Activated naive CD4-positive, alpha-beta T cell (primary cell): ENCODE measurements around the gene SCUBE2.

Experiments used
- DNase-seq, 4 experiments: peaks; one replicate each; lab custom pipeline; 2025; lab: John Stamatoyannopoulos, UW

The SCUBE2 gene

DNA sequence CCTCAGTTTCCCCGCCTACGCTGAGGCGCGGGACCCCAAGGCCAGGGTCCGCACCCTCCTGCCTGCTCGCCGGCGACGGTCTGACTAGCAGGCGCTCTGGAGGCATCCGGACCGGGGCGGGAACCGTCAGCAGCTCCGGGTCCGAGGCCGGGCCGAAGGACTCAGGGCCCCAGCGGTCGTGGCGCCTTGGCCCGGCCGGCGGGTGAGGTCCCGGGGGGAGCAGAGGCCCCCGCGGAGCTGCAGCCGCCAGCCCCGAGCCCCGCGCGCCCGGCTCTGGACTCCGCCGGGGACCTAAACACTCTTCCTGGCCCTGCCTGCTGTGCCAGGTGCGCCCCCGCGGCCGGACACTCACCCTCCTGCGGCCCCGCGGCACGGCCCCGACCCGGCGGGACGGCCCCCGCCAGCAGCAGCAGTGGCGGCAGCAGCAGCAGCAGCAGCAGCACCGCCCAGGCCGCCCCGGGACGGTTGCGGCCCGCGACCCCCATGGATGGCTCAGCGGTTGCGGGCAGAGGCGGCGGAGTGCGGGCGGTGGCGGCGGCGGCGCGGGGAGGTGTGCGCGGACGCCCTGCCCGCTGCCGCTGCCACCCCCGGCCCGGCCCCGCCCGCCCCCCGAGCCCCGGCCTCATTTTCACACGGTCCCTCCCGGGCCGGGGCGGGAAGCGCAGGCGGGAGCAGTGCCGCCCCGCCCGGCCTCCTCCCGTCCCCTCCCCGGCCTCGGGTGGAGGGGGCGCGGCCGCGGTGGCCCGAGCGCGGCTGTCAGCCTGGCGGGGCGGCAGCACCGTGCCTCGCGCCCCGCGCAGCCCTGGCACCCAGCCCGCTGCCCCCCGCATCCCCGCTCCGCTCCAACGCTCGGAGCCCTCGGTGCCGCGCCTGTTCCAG lies at the start of gene SCUBE2:
TSS of gene SCUBE2 (minus strand) at position 556 of the 879 bp plus-strand sequence. CDS start at position 485, 71 bp downstream.
- no peak for DNase-seq

DNA sequence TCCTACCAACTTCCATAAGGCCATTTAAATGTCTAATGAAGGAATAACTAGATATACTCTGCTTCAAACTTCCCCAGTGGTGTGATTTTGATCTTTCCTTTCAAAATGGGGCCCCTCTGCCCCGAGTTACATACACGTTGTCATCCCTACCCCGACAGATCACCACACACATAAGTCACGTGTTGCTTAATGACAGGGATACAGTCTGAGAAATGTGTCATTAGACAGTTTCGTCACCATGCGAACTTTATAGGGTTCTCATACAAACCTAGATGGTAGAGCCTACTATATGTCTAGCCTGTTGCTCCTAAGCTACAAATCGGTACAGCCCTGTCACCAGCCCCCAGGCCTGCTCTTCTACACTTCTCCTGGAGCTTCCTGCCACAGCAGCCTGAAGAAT lies 49.8 kb upstream of the SCUBE2 start:
- DNase-seq: no peak

DNA sequence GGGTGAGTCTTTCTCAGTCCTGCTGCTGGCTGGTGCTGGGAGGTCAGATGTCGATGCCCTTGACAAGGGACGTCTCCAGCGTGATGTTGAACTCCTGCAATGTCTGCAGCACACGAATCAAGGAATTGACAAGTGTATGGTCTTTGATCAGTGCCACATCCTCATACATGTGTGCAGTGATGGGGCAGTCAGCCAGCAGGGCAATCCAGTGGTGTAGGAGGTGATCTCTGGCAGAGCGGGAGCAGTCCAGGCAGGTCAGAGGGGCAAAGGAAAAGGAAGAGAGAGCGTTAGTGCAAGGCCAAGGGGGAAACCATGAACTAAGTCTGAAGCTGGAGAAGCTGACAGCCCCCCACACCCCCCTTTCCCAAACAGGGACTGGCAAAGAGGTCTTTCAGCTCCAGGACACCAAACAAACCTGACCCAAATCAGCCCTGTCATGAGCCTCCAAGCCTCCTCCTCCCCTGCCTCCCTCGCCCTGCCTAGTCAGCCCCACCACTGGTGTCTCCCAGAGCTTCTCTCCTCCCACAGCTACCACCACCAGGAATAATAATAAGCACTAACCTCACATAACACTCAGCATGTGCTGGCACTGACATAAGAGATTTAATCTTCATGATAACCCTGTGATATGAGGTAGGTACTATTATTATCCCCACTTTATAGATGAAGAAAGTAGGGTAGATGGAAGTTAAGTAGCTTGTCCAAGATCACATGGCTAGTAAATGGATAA lies 48.4 kb upstream of the SCUBE2 start:
- no peak for DNase-seq

DNA sequence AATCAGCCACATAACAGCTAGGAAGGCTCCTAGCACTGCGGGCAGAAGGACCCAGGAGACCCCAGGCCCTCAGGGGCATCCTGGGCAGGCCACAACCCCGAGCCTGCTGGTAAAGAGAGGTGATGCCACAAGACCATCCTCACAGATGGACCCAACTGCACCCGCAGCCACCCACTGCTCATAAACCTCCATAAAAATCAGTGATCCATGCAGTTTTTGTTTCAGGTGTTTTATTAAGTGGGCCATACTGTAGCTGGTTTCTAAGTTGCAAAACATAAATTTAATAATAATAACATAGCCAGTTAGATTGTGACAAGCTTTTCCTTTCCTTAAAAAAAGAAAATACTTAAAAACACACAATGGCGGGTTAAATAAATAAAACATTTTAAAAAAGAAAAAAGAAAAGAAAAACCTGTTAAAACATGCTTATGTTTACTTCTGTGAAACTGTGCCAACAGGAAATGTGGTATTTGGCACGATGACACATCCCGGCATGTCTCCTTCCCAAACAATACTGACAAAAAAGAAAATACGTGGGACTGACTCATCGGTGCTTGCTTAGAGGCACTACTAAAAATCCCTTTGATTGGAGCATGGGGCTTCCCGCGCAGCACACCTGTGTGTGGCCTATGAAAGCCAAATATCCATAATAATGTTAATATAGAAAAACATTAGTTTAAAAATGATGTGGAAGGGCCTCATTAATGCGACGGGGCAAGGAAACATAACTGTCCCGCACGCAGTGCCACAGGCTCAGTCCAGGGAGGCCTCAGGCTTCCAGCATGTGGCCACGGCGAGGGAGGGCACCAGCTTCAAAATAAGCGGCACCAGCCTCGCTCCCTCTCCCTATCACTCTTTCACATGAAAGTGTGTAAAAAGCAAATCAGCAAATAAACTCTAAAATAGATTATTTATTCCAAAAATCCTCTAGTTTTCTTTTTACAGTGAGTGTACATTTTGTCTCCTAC lies 47.5 kb upstream of the SCUBE2 start:
- DNase-seq: no peak

DNA sequence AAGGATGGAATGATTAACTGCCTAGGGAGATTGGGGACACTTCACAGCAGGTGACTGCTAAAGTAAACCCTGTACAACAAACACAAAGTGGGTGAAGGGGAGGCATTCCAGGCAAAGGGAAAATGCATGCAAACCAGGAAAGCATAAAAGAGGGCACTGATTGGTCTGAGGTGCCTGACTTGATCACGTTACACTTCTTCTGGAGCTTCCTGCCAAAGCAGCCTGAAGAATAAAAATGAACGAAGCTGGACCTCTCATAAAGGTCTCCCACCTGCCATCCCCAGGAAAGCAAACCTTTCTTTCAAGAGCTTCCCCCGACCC lies 46.7 kb upstream of the SCUBE2 start:
- no peak for DNase-seq

DNA sequence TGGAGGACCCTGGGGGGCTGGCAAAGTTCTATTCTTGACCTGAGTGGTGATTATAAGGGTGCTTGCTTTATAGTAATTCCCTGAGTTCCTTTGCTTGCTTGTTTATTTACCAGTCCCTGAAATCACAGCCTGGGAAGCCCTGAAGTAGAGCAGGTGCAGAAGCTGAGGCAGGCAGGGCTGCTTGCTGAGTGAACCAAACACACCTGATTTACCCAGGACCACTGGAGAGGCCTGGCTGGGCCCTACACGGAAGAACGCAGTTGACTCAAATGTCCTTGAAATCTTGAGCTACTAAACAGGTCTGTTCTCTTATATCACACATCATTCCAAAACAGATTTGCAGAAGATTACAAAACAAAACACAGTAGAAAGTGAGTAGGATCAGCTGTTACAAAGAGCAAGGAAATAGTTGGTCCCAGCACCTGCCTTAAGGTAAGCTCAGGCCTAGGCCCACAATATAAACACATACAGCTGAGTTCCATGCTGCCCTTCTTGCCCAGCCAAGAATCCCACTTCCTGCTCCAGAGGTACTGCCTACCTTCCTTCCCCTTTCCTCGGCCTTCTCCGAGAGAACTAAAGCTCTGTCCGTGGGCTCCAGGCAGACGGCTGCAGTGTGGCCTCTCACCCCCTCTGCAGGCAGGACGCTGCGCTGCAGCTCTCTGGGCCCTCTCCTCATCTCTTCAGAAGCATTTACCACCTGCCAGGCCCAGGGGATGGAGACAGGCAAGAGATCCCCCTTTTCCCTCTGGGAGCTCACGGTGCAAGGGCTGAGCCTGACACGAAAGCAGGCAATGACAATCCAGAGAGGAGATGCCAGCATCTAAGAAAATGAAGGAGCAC lies 46.1 kb upstream of the SCUBE2 start:
- DNase-seq: peak; percentile 33 to 60 (median 44)

DNA sequence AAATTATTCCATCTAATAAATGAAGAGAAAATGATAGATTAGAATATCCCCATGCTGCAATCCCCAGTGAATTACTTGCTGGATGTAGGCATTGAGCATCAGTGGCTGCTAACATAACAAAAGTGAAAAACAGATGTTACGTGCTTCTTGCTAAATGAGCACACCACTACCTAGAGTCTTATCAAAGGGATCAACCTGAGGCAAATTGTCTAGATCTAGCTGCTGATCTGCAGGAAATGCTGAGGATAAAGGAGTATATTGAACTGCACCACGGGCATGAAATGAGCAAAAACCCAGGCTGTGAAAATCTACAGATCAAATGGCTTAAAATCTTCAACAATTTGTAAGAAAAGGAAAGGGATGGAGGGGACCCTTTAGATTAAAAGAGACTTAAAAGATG lies 45.3 kb upstream of the SCUBE2 start:
- DNase-seq: no peak

DNA sequence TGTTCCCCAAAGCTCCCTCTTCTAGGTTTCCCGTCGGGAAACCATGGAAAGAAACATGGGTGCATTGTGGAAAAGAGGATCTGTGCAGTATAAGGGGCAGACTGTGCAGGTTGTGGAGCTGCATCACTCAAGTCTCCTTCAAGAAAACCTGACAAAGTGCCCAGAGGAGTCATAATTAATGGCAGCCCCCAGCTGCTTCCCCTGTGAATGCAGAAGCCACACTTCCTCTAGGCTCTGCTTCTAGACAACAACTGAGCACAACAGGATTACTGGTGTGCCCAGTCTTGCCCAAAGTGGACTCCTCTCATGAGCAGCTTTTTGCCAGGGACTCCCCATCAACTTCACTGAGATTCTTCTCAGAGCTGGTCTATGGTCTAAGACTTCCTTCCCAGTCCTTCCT lies 42.6 kb upstream of the SCUBE2 start:
- DNase-seq: no peak

DNA sequence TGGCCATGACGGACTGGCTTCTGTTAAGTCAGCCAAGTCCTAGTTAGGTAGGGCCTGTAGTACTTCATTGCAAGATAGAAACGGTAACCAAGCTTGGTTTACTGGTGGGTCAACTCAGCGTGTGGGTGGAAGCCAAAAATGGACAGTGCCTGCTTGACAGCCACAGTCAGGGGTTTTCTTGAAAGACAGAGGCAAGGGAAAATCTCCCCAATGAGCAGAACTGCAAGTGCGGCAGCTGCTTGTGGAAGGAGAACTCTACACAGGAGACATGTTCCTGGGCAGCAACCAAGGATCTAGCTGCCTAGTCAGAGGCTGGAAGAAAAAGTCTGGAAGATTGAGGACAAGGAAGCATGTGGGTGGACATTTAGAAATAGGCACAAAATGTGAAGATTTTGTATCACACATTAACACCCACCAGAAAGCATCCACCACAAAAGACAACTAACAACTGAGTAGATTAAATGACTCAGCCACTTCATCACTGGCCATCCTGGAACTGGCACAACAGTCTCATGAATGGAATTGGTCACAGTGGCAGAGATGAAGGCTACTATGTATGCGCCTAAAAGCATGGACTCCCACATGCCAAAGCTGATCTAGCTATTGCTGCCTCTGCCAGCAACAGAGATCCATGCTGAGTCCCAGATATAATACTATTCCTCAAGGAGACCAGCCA lies 40.9 kb upstream of the SCUBE2 start:
- DNase-seq: no peak

DNA sequence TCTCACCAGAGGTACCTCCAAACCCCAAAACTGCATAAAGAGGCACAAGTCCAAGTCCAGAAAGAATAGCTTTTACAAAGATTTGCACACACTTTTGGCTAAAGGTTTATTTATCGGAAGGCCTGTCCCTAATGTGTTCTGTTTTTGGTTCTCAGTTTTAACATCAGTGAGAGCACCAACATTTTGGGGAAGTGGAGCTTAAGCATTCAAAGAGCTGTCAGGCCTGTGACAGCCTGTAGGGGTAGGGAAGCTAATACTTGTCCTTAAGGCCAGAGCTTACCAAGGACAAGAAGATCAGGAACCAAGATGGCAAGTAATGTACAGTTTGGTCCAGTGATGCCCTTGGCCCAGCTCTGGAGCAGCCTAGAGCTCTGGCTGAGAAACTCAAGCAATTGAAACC lies 38.9 kb upstream of the SCUBE2 start:
- DNase-seq: no peak

DNA sequence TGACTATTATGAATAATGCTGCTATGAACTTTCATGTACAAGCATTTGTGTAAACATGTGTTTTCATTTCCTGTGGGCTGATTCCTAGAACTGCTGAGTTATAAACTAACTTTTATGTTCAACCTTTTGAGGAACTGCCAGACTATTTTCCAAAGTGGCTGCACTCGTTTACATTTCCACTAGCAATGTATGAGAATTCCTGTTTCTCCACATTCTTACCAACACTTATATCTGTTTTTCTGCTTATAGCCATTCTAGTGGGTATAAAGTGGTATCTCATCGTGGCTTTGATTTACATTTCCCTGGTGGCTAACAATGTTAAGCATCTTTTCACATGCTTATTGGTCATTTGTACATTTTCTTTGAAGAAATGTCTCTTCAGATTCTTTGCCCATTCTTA lies 35.2 kb upstream of the SCUBE2 start:
- DNase-seq: no peak

DNA sequence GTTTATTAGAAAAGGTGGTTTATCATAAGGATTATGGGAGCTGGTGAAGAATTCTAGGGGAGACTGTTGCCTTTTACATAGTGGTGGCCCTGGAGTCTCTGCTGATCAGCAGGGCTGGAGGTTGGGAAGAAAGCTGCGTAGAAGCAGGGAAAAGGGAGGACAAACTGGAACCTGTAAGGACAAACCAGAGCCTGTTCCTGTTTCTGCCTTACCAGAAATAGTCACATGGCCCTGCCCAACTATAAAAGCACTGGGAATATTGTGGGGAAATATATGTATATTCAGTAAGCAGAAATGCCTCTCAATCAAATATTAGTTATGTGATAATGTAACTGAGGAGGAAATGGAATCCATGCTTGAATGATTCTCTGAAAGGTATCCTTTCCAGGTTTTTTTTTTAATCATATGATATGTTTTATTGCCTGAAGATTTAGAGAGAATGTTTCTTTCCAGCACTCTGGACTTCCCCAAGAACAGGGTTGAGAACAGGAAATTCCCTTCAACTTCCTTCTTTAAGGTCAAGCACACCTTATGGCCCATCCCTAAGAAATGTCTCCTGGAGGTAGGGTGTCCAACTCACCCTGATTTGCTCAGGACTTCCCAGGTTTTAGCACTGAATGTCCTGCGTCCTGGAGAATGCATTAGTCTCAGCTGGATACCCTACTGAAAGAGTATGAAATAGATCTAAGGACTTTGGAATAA lies 33.9 kb upstream of the SCUBE2 start:
- no peak for DNase-seq

DNA sequence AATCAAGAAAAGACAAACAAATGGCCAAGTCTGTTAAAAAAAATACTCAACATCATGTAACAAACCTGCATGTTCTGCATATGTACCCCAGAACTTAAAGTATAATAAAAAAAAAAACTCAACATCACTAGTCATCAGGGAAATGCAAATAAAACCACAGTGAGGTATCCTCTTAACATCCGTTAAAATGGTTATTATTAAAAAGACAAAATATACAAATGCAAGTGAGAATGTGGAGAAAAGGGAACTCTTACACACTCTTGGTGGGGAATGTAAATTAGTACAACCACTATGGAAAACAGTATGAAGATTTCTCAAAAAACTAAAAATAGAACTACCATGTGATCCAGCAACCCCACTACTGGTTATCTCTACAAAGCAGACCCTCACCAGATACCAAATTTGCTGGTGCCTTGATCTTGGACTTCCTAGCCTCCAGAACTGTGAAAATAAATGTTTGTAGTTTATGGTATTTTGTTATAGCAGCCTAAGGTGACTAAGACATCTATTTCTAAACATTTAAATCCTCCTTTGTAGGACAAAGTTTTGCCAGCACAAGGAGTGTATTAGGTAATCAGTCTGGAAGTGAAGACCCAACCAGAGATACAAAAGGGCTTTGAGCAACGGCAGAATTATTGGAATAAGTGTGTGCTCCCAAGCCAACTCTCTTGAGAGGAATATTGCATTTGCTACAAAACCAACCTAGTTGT lies 32.4 kb upstream of the SCUBE2 start:
- DNase-seq: no peak

DNA sequence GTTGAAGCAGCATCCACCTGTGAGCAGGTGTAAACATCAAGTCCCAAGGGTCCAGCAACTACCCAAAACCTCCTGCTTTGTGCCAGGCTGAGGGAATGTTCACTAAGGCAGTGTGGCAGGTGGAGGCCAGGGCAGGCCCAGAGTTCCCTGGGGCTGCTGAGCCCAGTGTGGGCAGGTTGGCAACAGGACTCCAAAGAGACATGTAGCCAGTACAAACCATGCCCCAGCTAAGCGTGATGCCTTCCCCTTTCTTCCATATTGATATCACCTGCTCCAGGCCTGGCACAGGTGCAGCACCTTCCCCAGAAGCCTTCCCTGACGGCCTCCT lies 30.0 kb upstream of the SCUBE2 start:
- no peak for DNase-seq

DNA sequence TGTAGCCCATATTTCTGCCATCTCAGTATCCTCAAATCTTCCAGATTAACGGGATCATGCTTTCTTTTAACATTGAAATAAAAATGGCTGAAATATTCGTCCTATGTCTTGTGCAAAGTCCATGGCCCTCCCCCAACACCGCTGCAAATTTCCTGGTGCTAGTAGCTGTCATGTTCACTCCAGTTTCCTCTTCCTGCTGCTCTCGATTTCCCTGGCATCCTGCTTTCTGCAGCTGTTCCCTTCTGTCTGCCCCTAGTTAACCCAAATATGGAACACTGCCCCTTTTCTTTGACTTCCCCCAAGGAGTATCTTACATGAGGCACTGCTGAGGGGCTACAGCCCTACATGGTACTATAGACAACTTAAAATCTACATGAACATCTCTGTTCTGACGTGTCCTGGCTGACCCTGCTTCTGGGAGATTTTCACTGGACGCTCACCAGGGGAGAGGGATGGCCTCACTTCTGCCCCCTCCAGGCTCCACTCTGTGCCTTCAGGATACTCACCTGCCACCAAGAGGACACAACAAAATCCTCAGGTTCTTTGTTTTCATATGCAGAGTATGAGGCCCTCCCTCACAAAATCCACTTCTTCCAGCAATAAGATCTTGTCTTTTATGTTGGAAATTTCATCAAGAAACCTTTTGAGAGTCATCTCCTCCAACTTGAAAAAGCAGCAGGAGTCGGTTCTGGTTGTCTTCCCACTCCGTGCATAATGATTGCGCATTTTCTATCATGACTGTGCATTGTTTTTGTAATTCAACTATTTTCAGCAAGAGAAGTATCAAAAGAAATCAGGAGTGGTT lies 29.5 kb upstream of the SCUBE2 start:
- DNase-seq: no peak

DNA sequence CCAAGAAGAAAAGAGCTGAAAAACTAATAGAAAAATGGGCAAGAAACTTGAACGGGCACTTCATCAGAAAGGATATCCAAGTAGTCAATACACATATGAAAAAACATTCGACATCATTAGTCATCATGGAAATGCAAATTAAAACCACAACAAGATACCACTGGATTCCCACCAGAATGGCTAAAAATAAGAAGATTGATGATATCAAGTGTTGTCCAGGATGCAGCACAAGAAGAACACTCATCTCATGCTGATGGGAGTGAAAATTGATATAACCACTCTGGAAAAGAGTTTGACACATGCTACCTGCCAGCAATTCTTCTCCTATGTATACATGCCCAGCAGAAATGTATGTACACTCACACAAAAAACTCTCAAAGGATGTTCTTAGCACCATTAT lies 26.9 kb upstream of the SCUBE2 start:
- DNase-seq: no peak

DNA sequence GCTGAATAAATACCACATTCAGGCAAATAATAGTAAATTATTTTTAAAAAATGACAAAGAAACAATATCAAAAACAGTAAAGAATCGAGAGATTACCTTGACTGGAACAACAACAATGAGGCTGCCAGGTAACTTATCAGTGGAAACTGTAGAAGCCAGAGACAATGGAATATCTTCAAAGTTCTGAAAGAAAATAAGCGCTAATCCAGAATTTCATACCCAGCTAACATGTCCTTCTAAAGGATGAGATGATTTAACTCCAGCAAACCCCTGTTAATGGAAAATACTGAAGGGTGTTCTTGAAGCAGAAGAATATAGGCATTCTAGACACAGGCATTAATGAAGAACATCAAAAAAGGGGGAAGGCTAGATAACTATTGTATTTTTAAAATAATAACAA lies 20.7 kb upstream of the SCUBE2 start:
- DNase-seq: no peak

DNA sequence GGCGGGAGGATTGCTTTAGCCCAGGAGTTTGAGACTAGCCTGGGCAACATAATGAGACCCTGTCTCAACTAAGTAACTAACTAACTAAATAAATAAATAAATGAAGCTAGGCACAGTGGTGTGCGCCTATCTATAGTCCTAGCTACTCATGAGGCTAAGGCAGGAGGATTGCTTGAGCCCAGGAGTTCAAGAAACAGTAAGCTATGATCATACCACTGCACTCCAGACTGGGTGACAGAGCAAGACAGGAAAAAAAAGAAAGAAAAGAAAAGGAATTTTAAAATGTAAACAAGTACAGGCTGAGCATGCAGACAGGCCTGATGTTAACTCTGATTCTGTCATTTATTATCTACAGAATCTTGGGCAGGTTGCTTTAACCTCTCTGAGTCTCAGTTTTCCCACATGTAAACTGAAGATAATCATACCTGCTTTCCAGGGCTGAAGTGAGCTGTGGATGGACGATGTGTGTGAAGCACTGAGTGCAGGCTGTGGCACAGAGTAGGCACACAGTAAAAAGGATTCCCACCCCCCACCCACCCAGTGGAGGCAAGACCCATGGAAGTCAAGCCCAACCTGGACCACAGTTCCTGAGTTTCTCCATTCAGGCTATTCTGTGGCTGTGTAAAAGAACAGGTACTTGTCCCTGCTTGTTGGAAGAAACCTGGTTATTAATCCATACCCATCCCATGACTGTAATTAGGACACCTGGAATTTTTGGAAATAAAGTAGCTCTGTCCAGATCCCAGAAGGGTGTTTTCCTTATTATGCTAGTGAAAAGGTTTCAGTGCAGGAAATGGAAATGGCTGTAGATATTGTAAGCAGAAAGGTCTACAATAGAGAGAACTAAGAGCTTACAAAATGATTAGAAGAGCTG lies 18.7 kb upstream of the SCUBE2 start:
- no peak for DNase-seq
